DND-41 (cell line): ENCODE results near the gene SRPK2.

ENCODE experiments used
- EZH2 ChIP-seq: IDR thresholded peaks from 3 replicates; pipeline ENCODE4 v1.6.1; 2012; ENCODE audit warnings: borderline replicate concordance, low read depth, mild to moderate bottlenecking, moderate library complexity, low read length, inconsistent platforms; ENCODE audit not compliant: severe bottlenecking
- TF ChIP-seq, protein P1 (sequence below): IDR thresholded peaks from 2 replicates; pipeline ENCODE4 v1.5.1; 2012; ENCODE audit warnings: borderline replicate concordance, low read length, moderate library complexity, mild to moderate bottlenecking; ENCODE audit not compliant: poor library complexity, severe bottlenecking; ENCODE audit errors: extremely low read depth

DNA sequence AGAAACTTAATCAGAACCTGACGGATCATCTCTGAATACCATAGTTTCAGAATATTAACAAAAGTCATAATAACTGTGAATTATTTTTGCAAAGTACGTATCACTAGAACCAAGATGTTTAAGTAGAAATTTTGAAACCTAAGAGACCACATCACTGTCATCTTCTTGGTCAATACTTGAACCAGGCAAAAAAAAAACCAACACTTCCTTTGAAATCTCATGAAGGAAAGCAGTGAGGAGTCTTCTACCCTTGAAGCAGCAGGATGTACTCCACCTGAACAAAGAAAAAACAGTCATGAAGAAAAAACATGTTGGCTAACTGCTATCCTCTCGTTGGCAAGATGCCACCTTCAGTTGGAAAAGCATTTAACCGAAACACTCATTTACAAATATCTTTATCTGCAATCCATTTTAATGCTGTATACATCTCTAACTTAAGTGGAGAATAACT, 82.4 kb downstream of the SRPK2 start:
- TF ChIP-seq, protein P1, sequence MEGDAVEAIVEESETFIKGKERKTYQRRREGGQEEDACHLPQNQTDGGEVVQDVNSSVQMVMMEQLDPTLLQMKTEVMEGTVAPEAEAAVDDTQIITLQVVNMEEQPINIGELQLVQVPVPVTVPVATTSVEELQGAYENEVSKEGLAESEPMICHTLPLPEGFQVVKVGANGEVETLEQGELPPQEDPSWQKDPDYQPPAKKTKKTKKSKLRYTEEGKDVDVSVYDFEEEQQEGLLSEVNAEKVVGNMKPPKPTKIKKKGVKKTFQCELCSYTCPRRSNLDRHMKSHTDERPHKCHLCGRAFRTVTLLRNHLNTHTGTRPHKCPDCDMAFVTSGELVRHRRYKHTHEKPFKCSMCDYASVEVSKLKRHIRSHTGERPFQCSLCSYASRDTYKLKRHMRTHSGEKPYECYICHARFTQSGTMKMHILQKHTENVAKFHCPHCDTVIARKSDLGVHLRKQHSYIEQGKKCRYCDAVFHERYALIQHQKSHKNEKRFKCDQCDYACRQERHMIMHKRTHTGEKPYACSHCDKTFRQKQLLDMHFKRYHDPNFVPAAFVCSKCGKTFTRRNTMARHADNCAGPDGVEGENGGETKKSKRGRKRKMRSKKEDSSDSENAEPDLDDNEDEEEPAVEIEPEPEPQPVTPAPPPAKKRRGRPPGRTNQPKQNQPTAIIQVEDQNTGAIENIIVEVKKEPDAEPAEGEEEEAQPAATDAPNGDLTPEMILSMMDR = no peak
- no peak for TF ChIP-seq EZH2
